Right atrium auricular region (tissue), 2 donors: ENCODE results near the gene ANTXRL. TPM values are rescaled to one million over a fixed set of nuclear protein-coding genes. Genes with fewer than 3 reads are reported as not detected.

Source experiments
- DNase-seq: peaks from one replicate; pipeline ENCODE4 v3.0.0-alpha.2; 2019; ENCODE audit warnings: low spot score
- H3K27ac ChIP-seq, 2 donors: fragments of 200-600 bp; sonication (generic); 1 replicate in 1 of 2; 2 replicates in 1 of 2; pipeline ENCODE4 v1.5.1; 2016 to 2019
- H3K27me3 ChIP-seq, 2 donors: fragments of 200-600 bp; sonication (generic); one replicate each; pipeline versions ENCODE4 v1.5.1 to v1.6.0; 2017 to 2019
- H3K36me3 ChIP-seq: fragments of 200-600 bp; sonication (generic); one replicate; pipeline ENCODE4 v1.5.1; 2016
- H3K4me1 ChIP-seq, 2 donors: fragments of 200-600 bp; sonication (generic); one replicate each; pipeline versions ENCODE4 v1.5.1 to v1.6.0; 2017 to 2019
- H3K4me3 ChIP-seq, 2 donors: fragments of 200-600 bp; sonication (generic); 1 replicate in 1 of 2; 2 replicates in 1 of 2; pipeline ENCODE4 v1.5.1; 2017 to 2019; ENCODE audit warnings: mild to moderate bottlenecking in 1 of 2, moderate library complexity in 1 of 2
- H3K9me3 ChIP-seq, 2 donors: fragments of 200-600 bp; sonication (generic); one replicate each; pipeline ENCODE4 v1.5.1; 2019
- total RNA-seq, 2 donors: library from RNA; depleted of rRNA; stranded (reverse); fragments of >200 nt; gene quantifications; one replicate each; pipeline ENCODE4 v1.1.0, GENCODE V29; 2016
- TF ChIP-seq, protein P1 (sequence below), 2 donors: fragments of 200-600 bp; sonication (generic); IDR thresholded peaks; one replicate each; pipeline ENCODE4 v1.5.1; 2019; ENCODE audit warnings: antibody characterized with exemption in 2 of 2

ANTXRL gene
- total RNA-seq, 2 donors from 2014 or later: not detected

DNA sequence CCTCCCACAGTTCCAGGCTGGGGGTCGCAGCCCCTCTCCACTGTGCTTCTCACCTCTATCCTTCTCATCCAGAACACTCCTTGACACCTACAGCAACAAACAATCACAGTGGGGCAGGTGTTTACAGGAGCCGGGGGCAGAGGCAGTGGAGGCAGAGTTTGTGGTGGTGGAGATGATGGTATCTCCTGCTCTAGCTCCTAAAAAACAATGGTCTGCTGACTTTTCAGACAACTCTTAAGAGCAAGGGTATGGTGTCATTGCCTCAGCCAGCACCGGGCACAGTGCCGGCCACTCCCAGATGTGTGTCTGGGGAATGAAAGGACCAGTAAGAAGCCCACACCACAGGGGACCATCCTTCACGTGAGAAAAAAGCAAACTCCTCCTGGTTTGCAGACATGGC lies 36.3 kb upstream of the ANTXRL start:
- Histone ChIP-seq H3K36me3 (no peaks in the 10 kb centered on the region), H3K27ac (no peak overlapping the region), H3K27me3 (no peaks in the 10 kb centered on the region), H3K9me3 (no peaks in the 10 kb centered on the region), H3K4me1 (peaks cover 0 to 12% of the 10 kb centered on the region in 2 donors), H3K4me3 (no peak overlapping the region)
- TF ChIP-seq, protein P1, sequence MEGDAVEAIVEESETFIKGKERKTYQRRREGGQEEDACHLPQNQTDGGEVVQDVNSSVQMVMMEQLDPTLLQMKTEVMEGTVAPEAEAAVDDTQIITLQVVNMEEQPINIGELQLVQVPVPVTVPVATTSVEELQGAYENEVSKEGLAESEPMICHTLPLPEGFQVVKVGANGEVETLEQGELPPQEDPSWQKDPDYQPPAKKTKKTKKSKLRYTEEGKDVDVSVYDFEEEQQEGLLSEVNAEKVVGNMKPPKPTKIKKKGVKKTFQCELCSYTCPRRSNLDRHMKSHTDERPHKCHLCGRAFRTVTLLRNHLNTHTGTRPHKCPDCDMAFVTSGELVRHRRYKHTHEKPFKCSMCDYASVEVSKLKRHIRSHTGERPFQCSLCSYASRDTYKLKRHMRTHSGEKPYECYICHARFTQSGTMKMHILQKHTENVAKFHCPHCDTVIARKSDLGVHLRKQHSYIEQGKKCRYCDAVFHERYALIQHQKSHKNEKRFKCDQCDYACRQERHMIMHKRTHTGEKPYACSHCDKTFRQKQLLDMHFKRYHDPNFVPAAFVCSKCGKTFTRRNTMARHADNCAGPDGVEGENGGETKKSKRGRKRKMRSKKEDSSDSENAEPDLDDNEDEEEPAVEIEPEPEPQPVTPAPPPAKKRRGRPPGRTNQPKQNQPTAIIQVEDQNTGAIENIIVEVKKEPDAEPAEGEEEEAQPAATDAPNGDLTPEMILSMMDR (IDR thresholded peaks at IDR 0.05): no peak
- peak; percentile 32 for DNase-seq

DNA sequence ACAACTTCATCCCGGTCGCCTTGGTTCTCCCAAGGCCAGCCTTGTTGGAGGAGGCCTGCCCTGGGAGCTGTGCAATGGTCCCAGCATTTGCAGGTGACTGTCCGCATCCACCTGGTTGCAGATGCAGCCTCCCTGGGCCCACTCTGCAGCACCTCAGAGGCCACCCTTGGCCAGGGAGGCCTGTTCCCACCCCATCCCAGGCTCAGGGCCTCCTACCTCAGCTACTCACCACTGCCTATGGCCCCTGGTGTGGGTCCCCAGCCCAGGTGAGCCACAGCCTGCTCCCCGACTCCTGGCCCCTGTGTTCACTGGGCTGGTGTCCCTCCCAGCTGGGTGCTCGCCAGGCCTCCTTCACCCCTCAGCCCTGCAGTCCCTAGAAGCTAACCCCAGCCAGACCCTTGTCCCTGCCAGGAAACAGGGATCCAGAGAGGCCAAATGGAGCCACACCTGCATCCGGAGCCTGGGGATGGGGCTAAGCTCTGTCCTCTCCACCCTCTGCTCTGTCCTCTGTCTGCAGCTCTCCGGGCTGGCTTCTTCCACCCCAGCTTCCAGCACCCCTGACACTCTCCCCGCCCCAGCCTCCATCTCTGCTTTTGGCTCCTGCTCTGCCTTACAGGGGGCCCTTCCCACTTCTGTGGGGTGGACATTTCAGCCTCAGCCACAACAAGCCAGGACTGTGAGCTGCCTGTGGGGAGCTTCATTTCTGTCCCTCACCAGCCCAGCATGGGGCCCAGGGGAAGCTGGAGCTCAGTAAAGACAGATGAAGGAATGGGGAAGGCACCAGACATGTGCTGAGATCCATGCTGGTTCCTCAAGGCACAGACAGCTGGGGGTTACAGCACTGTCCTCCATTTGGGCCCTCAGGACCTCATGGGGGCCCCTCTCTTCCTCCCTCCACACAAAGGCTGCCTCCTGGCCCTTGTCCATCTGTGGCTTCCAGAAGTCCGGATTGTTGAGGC lies 35.6 kb upstream of the ANTXRL start:
- H3K4me3 ChIP-seq: no peak overlapping the region
- H3K4me1 ChIP-seq: peaks cover 0 to 19% of the 10 kb centered on the region in 2 donors
- H3K27ac ChIP-seq: no peak overlapping the region
- no peaks in the 10 kb centered on the region for H3K36me3 ChIP-seq
- no peaks in the 10 kb centered on the region for H3K9me3 ChIP-seq
- peak; percentile 18 for DNase-seq
- H3K27me3 ChIP-seq: no peaks in the 10 kb centered on the region
- TF ChIP-seq, protein P1 (IDR thresholded peaks at IDR 0.05): no peak

DNA sequence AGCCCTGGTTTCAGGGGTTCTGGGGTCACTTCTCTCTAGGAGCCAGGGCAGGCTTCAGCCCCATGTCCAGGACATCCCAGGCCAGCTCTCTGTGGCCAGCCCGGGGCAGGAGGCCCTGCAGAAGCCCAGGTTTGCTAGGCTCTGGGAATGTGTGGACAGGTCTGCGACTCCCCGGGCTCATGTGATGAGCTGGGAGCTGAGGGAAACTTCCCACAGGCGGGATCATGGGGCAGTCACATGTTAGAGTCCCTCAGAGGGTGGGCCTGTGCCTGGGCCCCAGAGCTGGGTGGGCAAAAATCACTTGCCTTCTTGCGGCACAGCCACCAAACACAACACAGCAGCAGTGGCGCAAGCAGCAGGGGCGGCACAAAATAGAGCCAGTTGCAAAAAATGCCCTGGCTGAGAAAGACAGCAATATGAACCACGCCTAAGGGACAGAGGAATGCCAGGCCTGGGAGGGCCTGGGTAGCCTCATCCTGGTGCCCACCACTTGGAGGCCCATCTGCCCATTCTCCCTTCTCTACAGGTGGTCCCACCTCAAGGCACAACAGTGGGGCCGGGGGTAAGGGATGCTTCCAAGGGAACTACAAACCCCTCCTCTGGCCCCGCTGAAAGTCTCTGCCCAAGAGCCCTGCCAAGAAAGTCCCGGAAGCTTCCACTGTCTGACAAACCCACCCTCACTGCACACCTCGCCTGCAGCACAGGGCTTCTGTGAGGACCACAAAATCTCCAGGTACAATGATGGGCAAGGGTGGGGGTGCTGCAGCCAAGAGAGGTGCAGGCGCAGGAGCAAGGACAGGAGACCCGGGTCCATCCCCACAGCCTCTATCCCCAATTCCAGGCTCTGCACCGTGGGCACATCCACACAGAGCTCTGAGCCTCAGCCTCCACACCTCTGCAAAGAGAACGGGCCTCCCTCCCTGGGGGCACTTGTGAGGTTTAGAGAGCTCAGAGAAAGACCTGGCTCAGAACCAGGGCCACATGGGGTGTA lies 34.6 kb upstream of the ANTXRL start:
- peak; percentile 51 for DNase-seq
- peaks cover 0 to 23% of the 10 kb centered on the region in 2 donors for H3K4me1 ChIP-seq
- H3K4me3 ChIP-seq: no peak overlapping the region
- H3K27me3 ChIP-seq: no peaks in the 10 kb centered on the region
- no peaks in the 10 kb centered on the region for H3K36me3 ChIP-seq
- H3K27ac ChIP-seq: no peak overlapping the region
- H3K9me3 ChIP-seq: no peaks in the 10 kb centered on the region
- TF ChIP-seq, protein P1 (IDR thresholded peaks at IDR 0.05): no peak

DNA sequence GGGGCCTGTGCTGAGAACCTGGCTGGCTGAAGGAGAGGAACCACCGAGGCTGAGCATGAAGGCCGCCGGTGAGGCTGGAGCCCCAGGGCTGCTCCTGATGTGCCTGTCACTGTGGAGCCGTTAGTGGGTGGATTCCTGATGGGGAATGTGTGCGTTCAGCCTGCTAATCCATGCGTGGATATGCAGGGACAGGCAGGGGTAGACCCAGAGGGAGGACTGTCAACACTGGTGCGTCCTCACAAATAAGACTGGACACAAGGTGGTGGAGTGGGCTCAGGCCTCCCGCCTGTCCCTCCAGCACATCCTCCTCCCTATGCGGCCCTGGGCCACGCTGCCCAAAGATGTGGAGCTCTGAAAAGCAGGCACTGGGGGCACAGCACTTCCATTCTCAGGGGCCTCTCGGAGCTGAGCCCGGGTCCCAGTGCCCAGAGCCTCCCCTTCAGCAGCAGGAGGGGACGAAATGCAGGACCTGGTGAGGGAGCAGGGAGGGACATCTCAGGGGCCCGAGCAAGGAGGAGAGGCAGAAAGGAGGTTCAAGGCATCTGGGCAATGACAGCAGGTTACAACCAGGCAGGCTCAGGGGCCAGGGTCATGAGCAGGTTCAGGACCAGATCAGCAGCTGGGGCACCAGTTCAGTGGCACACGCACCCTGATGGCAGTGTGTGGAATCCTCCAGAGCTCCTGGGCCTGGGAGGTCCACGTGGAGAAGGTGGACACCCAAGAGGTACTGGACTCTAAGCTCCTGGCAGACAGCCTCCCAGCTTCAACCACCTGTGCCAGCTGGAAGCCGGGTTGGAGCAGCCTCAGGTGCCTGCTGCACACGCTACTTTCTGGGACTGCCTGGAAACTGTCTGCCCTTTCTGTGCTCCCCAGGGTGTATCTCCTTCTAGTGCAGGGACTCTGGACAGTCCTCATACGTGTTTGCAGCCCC lies 33.5 kb upstream of the ANTXRL start:
- Histone ChIP-seq H3K36me3 (no peaks in the 10 kb centered on the region), H3K27me3 (no peaks in the 10 kb centered on the region), H3K9me3 (no peaks in the 10 kb centered on the region), H3K4me1 (peaks cover 0 to 20% of the 10 kb centered on the region in 2 donors), H3K4me3 (no peak overlapping the region), H3K27ac (no peak overlapping the region)
- TF ChIP-seq, protein P1 (IDR thresholded peaks at IDR 0.05): no peak
- peak; percentile 47 for DNase-seq

DNA sequence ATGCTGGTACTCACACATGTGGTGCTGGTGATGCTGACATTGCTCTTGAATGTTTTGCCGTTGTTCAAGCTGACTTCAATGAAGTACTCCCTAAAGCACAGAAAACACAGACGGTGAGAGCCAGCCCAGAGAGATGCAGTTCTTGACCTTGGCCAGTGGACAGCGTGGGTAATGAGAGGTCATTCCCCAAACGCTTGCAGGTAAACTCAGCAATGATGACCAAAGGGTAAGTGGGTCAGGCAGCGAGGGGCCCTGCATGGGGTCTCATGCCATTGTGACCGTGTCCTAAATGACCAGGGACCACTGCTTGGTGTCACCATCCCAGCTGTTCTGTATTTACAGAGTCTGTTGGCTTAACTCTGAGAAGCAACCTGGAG lies 32.8 kb upstream of the ANTXRL start:
- TF ChIP-seq, protein P1 (IDR thresholded peaks at IDR 0.05): no peak
- H3K4me3 ChIP-seq: no peak overlapping the region
- no peaks in the 10 kb centered on the region for H3K9me3 ChIP-seq
- DNase-seq: peak; percentile 26
- H3K27ac ChIP-seq: no peak overlapping the region
- H3K4me1 ChIP-seq: peaks cover 0 to 14% of the 10 kb centered on the region in 2 donors
- no peaks in the 10 kb centered on the region for H3K36me3 ChIP-seq
- H3K27me3 ChIP-seq: no peaks in the 10 kb centered on the region
